Panc1 (cell line): Measurements from ENCODE around the gene DUSP16. TPM values are rescaled to one million over a fixed set of nuclear protein-coding genes. Genes with fewer than 3 reads are reported as not detected.

ENCODE experiments used
- ATAC-seq: fragments of 200-7000 bp; cut with Tn5 transposase; 2 replicates; pipeline ENCODE4 v1.9.1; 2020; ENCODE audit warnings: mild to moderate bottlenecking, moderate library complexity
- BruUV-seq: library from RNA; stranded (reverse); fragments of 400-500 nt; replicated peaks from 2 replicates; lab custom pipeline; 2021; lab: Mats Ljungman, UMichigan
- CTCF ChIA-PET: fragments of 300-600 bp; sonication (Branson Sonifier 250); formaldehyde crosslinking; loops from one replicate; lab custom pipeline; 2022; ENCODE audit warnings: antibody characterized with exemption; lab: Charles Lee
- POLR2A ChIA-PET: fragments of 300-600 bp; sonication (Branson Sonifier 250); formaldehyde crosslinking; loops from one replicate; lab custom pipeline; 2022; ENCODE audit warnings: antibody characterized with exemption; lab: Charles Lee
- DNase-seq: peaks from one replicate; pipeline ENCODE4 v3.0.0-alpha.2; 2010; ENCODE audit warnings: low read depth, low spot score
- H3K27ac ChIP-seq: 2 replicates; pipeline ENCODE4 v1.5.1; 2011; ENCODE audit warnings: mild to moderate bottlenecking, low read length, inconsistent platforms
- H3K27me3 ChIP-seq: fragments of 200-500 bp; sonication (Bioruptor generic); 2 replicates; pipeline ENCODE4 v1.6.0; 2014; ENCODE audit warnings: low read length, inconsistent platforms; ENCODE audit not compliant: control insufficient read depth, insufficient read depth
- H3K36me3 ChIP-seq: fragments of 200-500 bp; sonication (Bioruptor generic); 2 replicates; pipeline ENCODE4 v1.5.1; 2014; ENCODE audit warnings: inconsistent platforms, mild to moderate bottlenecking, low read length, moderate library complexity; ENCODE audit not compliant: control insufficient read depth, insufficient read depth
- H3K4me1 ChIP-seq: 2 replicates; pipeline ENCODE4 v1.5.1; 2011; ENCODE audit warnings: inconsistent platforms, mild to moderate bottlenecking, low read length, moderate library complexity; ENCODE audit not compliant: control insufficient read depth, insufficient read depth
- H3K4me3 ChIP-seq, 2 experiments: 2 replicates each; pipeline ENCODE4 v1.5.1; 2011 to 2012; ENCODE audit warnings: low read depth in 2 of 2, low read length in 2 of 2, mild to moderate bottlenecking in 2 of 2, inconsistent platforms in 1 of 2, moderate library complexity in 1 of 2
- H3K9me3 ChIP-seq: fragments of 200-500 bp; sonication (Bioruptor generic); 2 replicates; pipeline ENCODE4 v1.5.1; 2014; ENCODE audit warnings: low read depth, mild to moderate bottlenecking, inconsistent platforms, low read length, moderate library complexity; ENCODE audit not compliant: control insufficient read depth, insufficient read depth
- POLR2AphosphoS5 ChIP-seq: IDR thresholded peaks from 2 replicates; pipeline ENCODE4 v1.6.1; 2012; ENCODE audit warnings: mild to moderate bottlenecking, low read depth, low read length, moderate library complexity
- REST ChIP-seq, 2 experiments: IDR thresholded peaks; 2 replicates each; pipeline ENCODE4 v1.6.1; 2011 to 2012; ENCODE audit warnings: low read depth in 2 of 2, control low read depth in 1 of 2, low read length in 1 of 2, mild to moderate bottlenecking in 1 of 2, moderate library complexity in 1 of 2; ENCODE audit not compliant: insufficient read depth in 1 of 2
- in situ Hi-C: cut with HindIII; loops from 2 replicates; pipeline ENCODE4 v1.10.0; 2016; ENCODE audit warnings: low sequenced_read_pairs, low pct_unique_long_range_greater_than_20kb
- intact Hi-C: fragments of 100-400 bp; cut with micrococcal nuclease; formaldehyde crosslinking; loops from one replicate; pipeline ENCODE4 v1.10.0; 2022; ENCODE audit not compliant: unreplicated experiment
- total RNA-seq: library from RNA; stranded (reverse); gene quantifications from one replicate; pipeline ENCODE4 v1.2.1, GENCODE V29; 2021; ENCODE audit not compliant: unreplicated experiment
- TF ChIP-seq, protein P1 (sequence below): fragments of 450-650 bp; IDR thresholded peaks from 2 replicates; pipeline ENCODE4 v1.5.1; 2017; ENCODE audit warnings: mild to moderate bottlenecking

The DUSP16 gene
- total RNA-seq, 1 experiment from 2014 or later, result 12.9 TPM

DNA sequence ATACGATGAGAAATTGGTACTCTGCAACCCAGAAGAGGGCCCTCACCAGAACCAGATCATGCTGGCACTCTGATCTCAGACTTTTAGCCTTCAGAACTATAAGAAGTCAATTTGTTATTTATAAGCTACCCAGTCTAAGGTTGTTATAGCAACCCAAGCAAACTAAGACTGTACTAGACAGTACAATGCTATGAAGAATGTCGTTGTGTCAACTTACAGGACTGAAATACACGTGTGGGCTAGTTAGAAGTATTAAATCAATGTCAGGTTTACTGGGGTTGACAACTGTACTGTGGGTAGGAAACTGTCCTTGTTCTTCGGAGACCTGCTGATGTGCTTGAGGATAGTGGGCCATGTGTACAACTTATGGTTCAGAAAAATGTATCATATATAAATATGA is 19.7 kb downstream of the DUSP16 start:
- Histone ChIP-seq H3K4me1 (no peaks in the 10 kb centered on the region), H3K9me3 (no peaks in the 10 kb centered on the region), H3K27me3 (no peaks in the 10 kb centered on the region), H3K4me3 (no peak overlapping the region), H3K36me3 (no peaks in the 10 kb centered on the region), H3K27ac (no peak overlapping the region)
- in situ Hi-C loops, result no loop called here
- TF ChIP-seq REST (IDR thresholded peaks at IDR 0.05; ENCODE audit: insufficient read depth in 1 of 2, low read depth in 2 of 2, low read length in 1 of 2), result no peak
- POLR2A ChIA-PET, result no interaction called here
- CTCF ChIA-PET, result no interaction called here
- intact Hi-C loops, result no loop called here
- no TSS peak for BruUV-seq
- no peak for ATAC-seq
- no peak for DNase-seq

GRCh38 chr12:12542286-12542685 is 20.4 kb downstream of the DUSP16 start:
- in situ Hi-C loops (no loop called here), intact Hi-C loops (no loop called here)
- ChIA-PET POLR2A (interaction anchor here (0.7 kb wide), 1 partner anchor 163 kb away, joined by 12 read pairs; no protein-coding TSS in a partner anchor), CTCF (no interaction called here)
- ATAC-seq, result no peak
- TF ChIP-seq REST (IDR thresholded peaks at IDR 0.05; ENCODE audit: insufficient read depth in 1 of 2, low read depth in 2 of 2, low read length in 1 of 2), result no peak
- no peak for TF ChIP-seq POLR2AphosphoS5
- TF ChIP-seq, protein P1, sequence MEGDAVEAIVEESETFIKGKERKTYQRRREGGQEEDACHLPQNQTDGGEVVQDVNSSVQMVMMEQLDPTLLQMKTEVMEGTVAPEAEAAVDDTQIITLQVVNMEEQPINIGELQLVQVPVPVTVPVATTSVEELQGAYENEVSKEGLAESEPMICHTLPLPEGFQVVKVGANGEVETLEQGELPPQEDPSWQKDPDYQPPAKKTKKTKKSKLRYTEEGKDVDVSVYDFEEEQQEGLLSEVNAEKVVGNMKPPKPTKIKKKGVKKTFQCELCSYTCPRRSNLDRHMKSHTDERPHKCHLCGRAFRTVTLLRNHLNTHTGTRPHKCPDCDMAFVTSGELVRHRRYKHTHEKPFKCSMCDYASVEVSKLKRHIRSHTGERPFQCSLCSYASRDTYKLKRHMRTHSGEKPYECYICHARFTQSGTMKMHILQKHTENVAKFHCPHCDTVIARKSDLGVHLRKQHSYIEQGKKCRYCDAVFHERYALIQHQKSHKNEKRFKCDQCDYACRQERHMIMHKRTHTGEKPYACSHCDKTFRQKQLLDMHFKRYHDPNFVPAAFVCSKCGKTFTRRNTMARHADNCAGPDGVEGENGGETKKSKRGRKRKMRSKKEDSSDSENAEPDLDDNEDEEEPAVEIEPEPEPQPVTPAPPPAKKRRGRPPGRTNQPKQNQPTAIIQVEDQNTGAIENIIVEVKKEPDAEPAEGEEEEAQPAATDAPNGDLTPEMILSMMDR, result no peak
- Histone ChIP-seq H3K9me3 (no peaks in the 10 kb centered on the region), H3K4me1 (no peaks in the 10 kb centered on the region), H3K27me3 (no peaks in the 10 kb centered on the region), H3K4me3 (no peak overlapping the region), H3K36me3 (no peaks in the 10 kb centered on the region), H3K27ac (no peak overlapping the region)
- no peak for DNase-seq
- no TSS peak for BruUV-seq
